GM13976 (cell line): ENCODE measurements around the gene BMS1.
"Not testable (repeated sequence)": the region's sequence is repeated elsewhere in the genome, so short reads cannot be mapped to it uniquely, and the experiment has no call there.

Experiments used
- DNase-seq: peaks from one replicate; pipeline ENCODE4 v3.0.0; 2012; ENCODE audit warnings: low spot score
- CTCF ChIP-seq: IDR thresholded peaks from 2 replicates; pipeline ENCODE4 v1.5.1; 2012; ENCODE audit warnings: borderline replicate concordance, mild to moderate bottlenecking; ENCODE audit not compliant: insufficient read depth; ENCODE audit errors: extremely low read depth, missing control alignments, control extremely low read depth
- in situ Hi-C: fragments of 300-500 bp; cut with MboI; formaldehyde crosslinking; loops from one replicate; pipeline ENCODE4 v1.12.0; 2022; ENCODE audit warnings: low sequenced_read_pairs, mixed read lengths, inconsistent platforms; ENCODE audit not compliant: unreplicated experiment

Gene BMS1

GRCh38 chr10:42867571-42867970 lies 85.0 kb downstream of the BMS1 start:
- TF ChIP-seq CTCF, result no peak
- DNase-seq, result no peak
- in situ Hi-C loops, result no loop called here

- in situ Hi-C loops, result no loop called here
- no peak for DNase-seq
- no peak for TF ChIP-seq CTCF
These were observed 85.9 kb downstream of the BMS1 start for GRCh38 chr10:42868530-42868929.

- in situ Hi-C loops, result no loop called here
- no peak for DNase-seq
- no peak for TF ChIP-seq CTCF
These were observed 87.4 kb downstream of the BMS1 start for GRCh38 chr10:42869977-42870350.

- DNase-seq, in situ Hi-C loops: not testable (repeated sequence)
These were observed 88.6 kb downstream of the BMS1 start for GRCh38 chr10:42871138-42871641.

GRCh38 chr10:42871823-42872222 lies 89.2 kb downstream of the BMS1 start:
- in situ Hi-C loops, result no loop called here
- TF ChIP-seq CTCF, result no peak
- DNase-seq, result no peak

GRCh38 chr10:42872865-42873435 lies 90.4 kb downstream of the BMS1 start:
- DNase-seq, result no peak
- TF ChIP-seq CTCF, result no peak
- in situ Hi-C loops, result no loop called here

- no peak for TF ChIP-seq CTCF
- in situ Hi-C loops, result no loop called here
- no peak for DNase-seq
These were observed 92.3 kb downstream of the BMS1 start for GRCh38 chr10:42874713-42875387.
